HEK293T (cell line): ENCODE data around the gene CORT.

Experiments
- ARNT ChIP-seq: fragments of 450-650 bp; IDR thresholded peaks from 2 replicates; pipeline ENCODE4 v1.6.1; 2017; ENCODE audit warnings: mild to moderate bottlenecking
- BHLHE40 ChIP-seq: fragments of 450-650 bp; IDR thresholded peaks from 2 replicates; pipeline ENCODE4 v1.6.1; 2016; ENCODE audit warnings: mild to moderate bottlenecking, moderate library complexity, borderline replicate concordance
- FOXK2 ChIP-seq: fragments of 450-650 bp; IDR thresholded peaks from 2 replicates; pipeline ENCODE4 v1.6.1; 2016; ENCODE audit warnings: mild to moderate bottlenecking
- FOXM1 ChIP-seq: fragments of 450-650 bp; IDR thresholded peaks from 2 replicates; pipeline ENCODE4 v1.6.1; 2017; ENCODE audit warnings: mild to moderate bottlenecking, borderline replicate concordance
- L3MBTL2 ChIP-seq: fragments of 450-650 bp; conservative IDR thresholded peaks from 2 replicates; pipeline ENCODE4 v1.6.1; 2016; ENCODE audit warnings: mild to moderate bottlenecking
- NFRKB ChIP-seq: fragments of 450-650 bp; IDR thresholded peaks from 2 replicates; pipeline ENCODE4 v1.6.1; 2016; ENCODE audit warnings: mild to moderate bottlenecking, moderate library complexity
- SP1 ChIP-seq: fragments of 450-650 bp; IDR thresholded peaks from 2 replicates; pipeline ENCODE4 v1.6.1; 2017
- SUZ12 ChIP-seq: fragments of 450-650 bp; IDR thresholded peaks from 2 replicates; pipeline ENCODE4 v1.6.1; 2016; ENCODE audit warnings: mild to moderate bottlenecking

DNA sequence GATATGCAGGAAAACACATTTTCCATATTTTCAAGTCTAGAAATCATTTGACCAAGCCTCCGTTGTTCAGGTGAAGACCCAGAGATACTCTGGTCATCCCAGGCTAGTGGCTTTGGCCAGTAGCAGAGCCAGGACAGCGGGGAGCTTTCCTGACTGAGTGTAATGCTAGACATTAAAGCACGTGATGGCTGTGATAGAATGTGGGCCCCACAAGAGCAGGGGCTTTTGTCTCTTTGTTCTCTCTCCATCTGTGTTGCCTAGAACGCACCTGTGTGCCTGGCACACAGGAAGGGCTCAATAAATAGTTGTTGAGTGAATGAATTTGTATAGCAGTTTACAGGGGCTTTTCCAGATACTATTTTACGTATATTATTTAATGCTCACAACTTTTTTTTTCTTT lies 9.0 kb upstream of the CORT start:
- TF ChIP-seq FOXM1 (no peak), SP1 (no peak), NFRKB (no peak), BHLHE40 (no peak), SUZ12 (no peak), ARNT (no peak), L3MBTL2 (no peak), FOXK2 (no peak)
